Sigmoid colon (tissue), 4 donors: ENCODE measurements around the gene HAO2.

Experiments used
- EP300 ChIP-seq, 4 donors: sonication (generic); formaldehyde crosslinking; IDR thresholded peaks; one replicate each; pipeline ENCODE4 v1.6.1; 2017; ENCODE audit warnings: antibody characterized with exemption in 4 of 4
- TF ChIP-seq, protein P1 (sequence below), 4 experiments: fragments of 450-650 bp in 3 of 4; fragments of 200-600 bp in 1 of 4; IDR thresholded peaks; one replicate each; pipeline ENCODE4 v1.5.1; 2016 to 2019; ENCODE audit warnings: antibody characterized with exemption in 4 of 4, mild to moderate bottlenecking in 3 of 4, moderate library complexity in 2 of 4

DNA sequence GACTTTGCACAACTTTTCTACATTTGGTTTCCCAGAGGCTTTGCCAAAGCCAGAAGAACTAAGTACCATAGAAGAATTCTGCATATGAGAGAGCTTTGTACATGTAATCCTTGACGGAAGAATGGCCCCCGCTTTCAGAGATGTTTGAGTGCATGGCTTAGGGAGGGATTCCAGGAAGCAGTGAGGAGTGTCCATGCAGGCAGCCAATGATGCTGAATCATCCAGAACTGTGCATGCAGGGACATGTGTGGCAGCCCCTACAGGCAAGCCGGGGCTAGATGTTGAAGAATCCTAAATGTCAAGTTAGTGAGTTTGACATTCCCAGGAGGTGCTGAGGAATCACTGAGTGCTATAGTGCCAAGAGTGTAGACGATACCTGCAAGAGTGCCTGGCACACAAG, 9.9 kb upstream of the HAO2 start:
- TF ChIP-seq, protein P1, sequence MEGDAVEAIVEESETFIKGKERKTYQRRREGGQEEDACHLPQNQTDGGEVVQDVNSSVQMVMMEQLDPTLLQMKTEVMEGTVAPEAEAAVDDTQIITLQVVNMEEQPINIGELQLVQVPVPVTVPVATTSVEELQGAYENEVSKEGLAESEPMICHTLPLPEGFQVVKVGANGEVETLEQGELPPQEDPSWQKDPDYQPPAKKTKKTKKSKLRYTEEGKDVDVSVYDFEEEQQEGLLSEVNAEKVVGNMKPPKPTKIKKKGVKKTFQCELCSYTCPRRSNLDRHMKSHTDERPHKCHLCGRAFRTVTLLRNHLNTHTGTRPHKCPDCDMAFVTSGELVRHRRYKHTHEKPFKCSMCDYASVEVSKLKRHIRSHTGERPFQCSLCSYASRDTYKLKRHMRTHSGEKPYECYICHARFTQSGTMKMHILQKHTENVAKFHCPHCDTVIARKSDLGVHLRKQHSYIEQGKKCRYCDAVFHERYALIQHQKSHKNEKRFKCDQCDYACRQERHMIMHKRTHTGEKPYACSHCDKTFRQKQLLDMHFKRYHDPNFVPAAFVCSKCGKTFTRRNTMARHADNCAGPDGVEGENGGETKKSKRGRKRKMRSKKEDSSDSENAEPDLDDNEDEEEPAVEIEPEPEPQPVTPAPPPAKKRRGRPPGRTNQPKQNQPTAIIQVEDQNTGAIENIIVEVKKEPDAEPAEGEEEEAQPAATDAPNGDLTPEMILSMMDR (IDR thresholded peaks at IDR 0.05): no peak
- no peak for TF ChIP-seq EP300 (IDR thresholded peaks at IDR 0.05)
